CD14-positive monocyte (primary cell): Measurements from ENCODE around the gene USP3. TPM values are rescaled to one million over a fixed set of nuclear protein-coding genes. Genes with fewer than 3 reads are reported as not detected.
A peak's percentile ranks its signal among the peaks of the same experiment; 100 is the strongest.

Experiments used
- DNase-seq, 3 donors: peaks; one replicate each; pipeline ENCODE4 v3.0.0-alpha.2; 2011 to 2022
- H2AFZ ChIP-seq: 2 replicates; pipeline ENCODE4 v1.6.0; 2012; ENCODE audit warnings: mild to moderate bottlenecking, low read depth, low read length, inconsistent platforms; ENCODE audit not compliant: insufficient read depth, poor library complexity, severe bottlenecking
- H3K27ac ChIP-seq, 2 donors: 1 replicate in 1 of 2; 2 replicates in 1 of 2; pipeline ENCODE4 v1.5.1; 2012 to 2013; ENCODE audit warnings: low read length in 2 of 2, control low read depth in 1 of 2, inconsistent platforms in 1 of 2, low read depth in 1 of 2, mild to moderate bottlenecking in 1 of 2
- H3K27me3 ChIP-seq, 2 donors: one replicate each; pipeline versions ENCODE4 v1.6.0 to v1.6.1; 2011 to 2013; ENCODE audit warnings: low read length in 2 of 2; ENCODE audit not compliant: control insufficient read depth in 2 of 2, insufficient read depth in 2 of 2
- H3K36me3 ChIP-seq, 2 donors: replicated peaks in 1 of 2; 1 replicate in 1 of 2; 2 replicates in 1 of 2; pipeline versions ENCODE4 v1.5.1 to v1.6.1; 2012 to 2013; ENCODE audit warnings: low read length in 2 of 2, control low read depth in 1 of 2, inconsistent platforms in 1 of 2, mild to moderate bottlenecking in 1 of 2; ENCODE audit not compliant: insufficient read depth in 2 of 2, control insufficient read depth in 1 of 2
- H3K4me1 ChIP-seq, 2 donors: 1 replicate in 1 of 2; 2 replicates in 1 of 2; pipeline versions ENCODE4 v1.5.1 to v1.6.1; 2012 to 2013; ENCODE audit warnings: low read length in 2 of 2, control low read depth in 1 of 2, inconsistent platforms in 1 of 2, mild to moderate bottlenecking in 1 of 2, moderate library complexity in 1 of 2; ENCODE audit not compliant: insufficient read depth in 2 of 2, control insufficient read depth in 1 of 2
- H3K4me2 ChIP-seq: replicated peaks from 2 replicates; pipeline ENCODE3; 2012; ENCODE audit warnings: low read length, moderate library complexity, mild to moderate bottlenecking; ENCODE audit not compliant: poor library complexity, severe bottlenecking; ENCODE audit errors: extremely low read depth
- H3K4me3 ChIP-seq, 3 experiments: fragments of 200-600 bp in 1 of 3; sonication (generic) in 1 of 3; replicated peaks in 1 of 3; 1 replicate in 2 of 3; 2 replicates in 1 of 3; pipeline ENCODE4 v1.5.1; 2011 to 2013; ENCODE audit warnings: low read length in 3 of 3, mild to moderate bottlenecking in 3 of 3, control low read depth in 2 of 3, low read depth in 2 of 3, inconsistent platforms in 1 of 3, moderate library complexity in 1 of 3
- H3K79me2 ChIP-seq: 2 replicates; pipeline ENCODE4 v1.6.0; 2012; ENCODE audit warnings: mild to moderate bottlenecking, control low read depth, inconsistent platforms, low read length, moderate library complexity; ENCODE audit not compliant: insufficient read depth
- H3K9ac ChIP-seq: 2 replicates; pipeline ENCODE4 v1.6.0; 2017; ENCODE audit warnings: low read length, mild to moderate bottlenecking; ENCODE audit not compliant: insufficient read depth, poor library complexity, severe bottlenecking
- H3K9me3 ChIP-seq, 2 donors: replicated peaks in 1 of 2; 1 replicate in 1 of 2; 2 replicates in 1 of 2; pipeline versions ENCODE4 v1.5.1 to v1.6.1; 2012 to 2013; ENCODE audit warnings: low read length in 2 of 2, control low read depth in 1 of 2; ENCODE audit not compliant: control insufficient read depth in 1 of 2, insufficient read depth in 1 of 2
- H4K20me1 ChIP-seq: 2 replicates; pipeline ENCODE4 v1.6.0; 2012; ENCODE audit warnings: mild to moderate bottlenecking, low read length, control low read depth, moderate library complexity; ENCODE audit not compliant: insufficient read depth
- H3K27ac Mint-ChIP-seq, 7 donors: one replicate each; pipeline ENCODE4 v1.8.0; 2020; ENCODE audit warnings: mild to moderate bottlenecking in 7 of 7, mixed read lengths in 7 of 7, moderate library complexity in 6 of 7, inconsistent platforms in 2 of 7
- H3K27me3 Mint-ChIP-seq, 3 donors: one replicate each; pipeline ENCODE4 v1.8.0; 2021 to 2022; ENCODE audit warnings: low read depth in 3 of 3, mild to moderate bottlenecking in 3 of 3, mixed read lengths in 3 of 3, moderate library complexity in 3 of 3, inconsistent platforms in 1 of 3
- H3K36me3 Mint-ChIP-seq, 2 donors: one replicate each; pipeline ENCODE4 v1.8.0; 2020; ENCODE audit warnings: mixed read lengths in 2 of 2, inconsistent platforms in 1 of 2, mild to moderate bottlenecking in 1 of 2
- H3K4me1 Mint-ChIP-seq: one replicate; pipeline ENCODE4 v1.8.0; 2020; ENCODE audit warnings: mild to moderate bottlenecking, mixed read lengths
- H3K4me3 Mint-ChIP-seq, 2 donors: one replicate each; pipeline ENCODE4 v1.8.0; 2020; ENCODE audit warnings: mild to moderate bottlenecking in 2 of 2, mixed read lengths in 2 of 2, moderate library complexity in 1 of 2
- H3K9me3 Mint-ChIP-seq, 7 donors: one replicate each; pipeline ENCODE4 v1.8.0; 2020 to 2022; ENCODE audit warnings: mixed read lengths in 7 of 7, mild to moderate bottlenecking in 6 of 7, moderate library complexity in 6 of 7, inconsistent platforms in 2 of 7
- CTCF ChIP-seq: fragments of 200-600 bp; IDR thresholded peaks from one replicate; pipeline ENCODE4 v1.8.0; 2022; ENCODE audit warnings: antibody characterized with exemption, mild to moderate bottlenecking
- WGBS: methylation state at CpG from one replicate; pipeline ENCODE4 v1.1.5; 2013; ENCODE audit warnings: missing lambda C conversion rate; ENCODE audit not compliant: insufficient coverage; 5-methylcytosine and 5-hydroxymethylcytosine counted together
- intact Hi-C, 2 donors: fragments of 100-400 bp; cut with micrococcal nuclease; formaldehyde crosslinking; loops; one replicate each; pipeline versions ENCODE4 v1.15.0 to v1.15.1; 2023
- polyA plus RNA-seq, 3 donors: library from polyadenylated mRNA; depleted of rRNA in 1 of 3; unstranded in 2 of 3; stranded (reverse) in 1 of 3; fragments of 300-500 nt in 2 of 3; fragments of >200 nt in 1 of 3; fragmentation: Illumina TruSeq in 2 of 3; gene quantifications; 1 replicate in 2 of 3; 2 replicates in 1 of 3; pipeline ENCODE4 v1.2.3, GENCODE V29; 2012 to 2021

Gene USP3
- polyA plus RNA-seq, 3 donors, result 91.4 to 167 (median 122) TPM

DNA sequence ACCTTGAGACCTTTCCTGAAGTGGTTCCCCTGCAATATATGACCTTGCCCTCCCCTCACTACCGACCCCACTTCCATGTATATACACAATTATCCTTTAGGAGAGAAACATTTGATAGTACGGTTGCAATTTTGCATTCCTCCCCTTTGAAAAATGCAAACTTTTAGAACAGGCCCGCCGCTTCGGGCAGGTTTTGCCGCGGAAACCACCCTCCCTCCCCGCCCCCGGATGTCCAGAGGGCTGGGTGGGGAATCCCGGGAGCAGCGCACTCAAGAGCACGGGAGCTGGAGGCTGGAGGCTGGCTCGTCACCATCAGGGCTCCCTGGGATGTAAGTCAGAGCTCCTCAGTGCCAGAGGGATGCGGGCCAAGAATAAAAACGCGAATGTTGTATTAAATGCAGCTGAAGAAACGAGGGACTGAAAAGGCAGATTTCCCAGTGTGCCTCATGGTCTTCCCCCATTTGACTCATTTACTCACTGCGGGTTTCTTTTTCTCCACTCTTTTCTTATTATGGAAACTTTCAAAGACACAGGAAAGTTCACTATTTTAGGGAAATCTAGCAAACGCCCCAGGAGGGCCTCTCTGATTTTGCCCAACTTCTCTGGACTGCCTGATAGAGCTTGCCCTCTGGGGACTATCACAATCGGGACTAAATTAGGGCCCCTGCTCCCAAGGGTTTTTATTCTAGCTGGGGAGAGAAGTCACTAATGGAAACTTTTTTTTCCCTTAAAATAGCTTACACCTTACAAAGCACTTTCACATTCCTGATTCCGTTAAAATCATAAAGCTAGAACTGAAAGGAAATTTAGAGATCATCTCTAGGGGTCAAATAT is 2.9 kb upstream of the USP3 start:
- Histone ChIP-seq H3K27me3 (no peaks in the 10 kb centered on the region), H3K4me1 (peaks cover 76 to 82% of the 10 kb centered on the region in 2 donors), H4K20me1 (peaks cover 10% of the 10 kb centered on the region), H3K36me3 (no peaks in the 10 kb centered on the region), H3K79me2 (peaks cover 54% of the 10 kb centered on the region), H2AFZ (peak overlapping the region; percentile 43), H3K4me3 (peak overlapping the region in 1 of 3 experiments; percentile 84), H3K4me2 (peak overlapping the region; percentile 89), H3K27ac (peak overlapping the region; percentile 98 to 100), H3K9me3 (no peaks in the 10 kb centered on the region), H3K9ac (peak overlapping the region; percentile 91)
- H3K27ac Mint-ChIP-seq, result no peak overlapping the region
- peak overlapping the region; percentile 54 to 85 for H3K4me3 Mint-ChIP-seq
- no peak for TF ChIP-seq CTCF
- intact Hi-C loops, result loop anchor here in 1 of 2 donors (5.0 to 10.0 kb wide), 3 partner anchors 34 to 956 kb away; no protein-coding TSS in a partner anchor
- peak in 2 of 3 donors; percentile 52 to 89 for DNase-seq
- H3K9me3 Mint-ChIP-seq, result peaks cover 0 to 2% (median 0%) of the 10 kb centered on the region in 7 donors
- H3K4me1 Mint-ChIP-seq, result peaks cover 56% of the 10 kb centered on the region
- WGBS, result 17% methylated on average over 10 of the region's 21 CpGs
- H3K36me3 Mint-ChIP-seq, result peaks cover 4 to 11% of the 10 kb centered on the region in 2 donors
- peaks cover 0 to 4% (median 2%) of the 10 kb centered on the region in 3 donors for H3K27me3 Mint-ChIP-seq

GRCh38 chr15:63502137-63502766 is 2.1 kb upstream of the USP3 start:
- Histone ChIP-seq H3K36me3 (no peaks in the 10 kb centered on the region), H3K4me1 (peaks cover 76 to 82% of the 10 kb centered on the region in 2 donors), H2AFZ (no peak overlapping the region), H3K9ac (peak overlapping the region; percentile 91), H3K27ac (peak overlapping the region; percentile 98 to 100), H4K20me1 (peaks cover 17% of the 10 kb centered on the region), H3K79me2 (peaks cover 54% of the 10 kb centered on the region), H3K27me3 (no peaks in the 10 kb centered on the region), H3K4me3 (peak overlapping the region in 1 of 3 experiments; percentile 84), H3K4me2 (peak overlapping the region; percentile 89), H3K9me3 (no peaks in the 10 kb centered on the region)
- no peak for TF ChIP-seq CTCF
- intact Hi-C loops, result loop anchor here in 1 of 2 donors (5.0 to 10.0 kb wide), 3 partner anchors 35 to 955 kb away; no protein-coding TSS in a partner anchor
- peak in 2 of 3 donors; percentile 80 to 84 for DNase-seq
- WGBS, result 18% methylated on average over 5 of the region's 15 CpGs
- H3K4me1 Mint-ChIP-seq, result peaks cover 58% of the 10 kb centered on the region
- peak overlapping the region; percentile 85 to 96 for H3K4me3 Mint-ChIP-seq
- H3K27me3 Mint-ChIP-seq, result peaks cover 0 to 4% (median 2%) of the 10 kb centered on the region in 3 donors
- peaks cover 4 to 12% of the 10 kb centered on the region in 2 donors for H3K36me3 Mint-ChIP-seq
- H3K27ac Mint-ChIP-seq, result no peak overlapping the region
- H3K9me3 Mint-ChIP-seq, result peaks cover 0 to 2% (median 0%) of the 10 kb centered on the region in 7 donors
